Parathyroid adenoma (tissue), 2 donors: ENCODE measurements around the gene CDC42EP1.
"Not testable (repeated sequence)": the region's sequence is repeated elsewhere in the genome, so short reads cannot be mapped to it uniquely, and the experiment has no call there.

Experiments
- H2AFZ ChIP-seq: fragments of 300-600 bp; sonication (generic); one replicate; pipeline ENCODE4 v1.7.0; 2017; ENCODE audit warnings: antibody characterized with exemption, mild to moderate bottlenecking
- H3K27ac ChIP-seq: fragments of 300-600 bp; sonication (generic); one replicate; pipeline ENCODE4 v1.7.0; 2017
- H3K27me3 ChIP-seq: fragments of 300-600 bp; sonication (generic); one replicate; pipeline ENCODE4 v1.7.0; 2017; ENCODE audit warnings: low read length; ENCODE audit not compliant: control insufficient read depth, insufficient read depth
- H3K36me3 ChIP-seq: fragments of 300-600 bp; sonication (generic); one replicate; pipeline ENCODE4 v1.7.0; 2017; ENCODE audit warnings: low read length; ENCODE audit not compliant: control insufficient read depth, insufficient read depth
- H3K4me1 ChIP-seq: fragments of 300-600 bp; sonication (generic); one replicate; pipeline ENCODE4 v1.7.0; 2017; ENCODE audit warnings: control low read depth
- H3K4me2 ChIP-seq: fragments of 300-600 bp; sonication (generic); one replicate; pipeline ENCODE4 v1.7.0; 2017; ENCODE audit warnings: low read length
- H3K4me3 ChIP-seq: fragments of 300-600 bp; sonication (generic); one replicate; pipeline ENCODE4 v1.7.0; 2017; ENCODE audit warnings: low read depth, low read length
- H3K79me2 ChIP-seq: fragments of 300-600 bp; sonication (generic); one replicate; pipeline ENCODE4 v1.7.0; 2017; ENCODE audit warnings: control low read depth
- H3K9ac ChIP-seq: fragments of 300-600 bp; sonication (generic); one replicate; pipeline ENCODE4 v1.7.0; 2017; ENCODE audit warnings: mild to moderate bottlenecking
- H3K9me3 ChIP-seq: fragments of 300-600 bp; sonication (generic); one replicate; pipeline ENCODE4 v1.7.0; 2017; ENCODE audit warnings: low read length; ENCODE audit not compliant: control insufficient read depth
- TF ChIP-seq, protein P1 (sequence below): fragments of 300-600 bp; sonication (generic); IDR thresholded peaks from one replicate; pipeline ENCODE4 v1.7.0; 2017; ENCODE audit warnings: antibody characterized with exemption, mild to moderate bottlenecking
- donor health status: primary hyperparathyroidism.

The CDC42EP1 gene

DNA sequence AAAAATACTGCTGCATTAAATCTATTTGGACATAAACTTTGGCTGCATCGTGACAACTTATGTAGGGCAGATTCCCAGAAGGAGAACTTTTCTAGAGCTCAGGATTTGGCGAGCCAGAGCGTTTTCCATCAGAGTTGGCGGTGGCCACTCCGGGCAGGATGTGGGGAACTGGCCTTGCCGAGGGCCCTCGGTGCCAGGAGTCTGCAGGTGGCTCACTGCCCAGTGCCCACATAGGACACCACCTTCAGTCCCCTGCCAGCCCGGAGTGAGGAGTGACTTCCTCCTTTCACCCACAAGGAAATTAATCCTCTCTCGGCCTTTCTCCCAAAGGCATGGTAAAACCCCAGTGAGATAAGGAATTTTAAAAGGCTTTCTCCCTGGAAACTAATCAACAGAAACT lies 21.2 kb downstream of the CDC42EP1 start:
- no peaks in the 10 kb centered on the region for H3K36me3 ChIP-seq
- peak overlapping the region; percentile 58 for H2AFZ ChIP-seq
- peak overlapping the region; percentile 11 for H3K27ac ChIP-seq
- no peak overlapping the region for H3K9ac ChIP-seq
- H3K4me1 ChIP-seq: peaks cover 4% of the 10 kb centered on the region
- H3K27me3 ChIP-seq: no peaks in the 10 kb centered on the region
- TF ChIP-seq, protein P1, sequence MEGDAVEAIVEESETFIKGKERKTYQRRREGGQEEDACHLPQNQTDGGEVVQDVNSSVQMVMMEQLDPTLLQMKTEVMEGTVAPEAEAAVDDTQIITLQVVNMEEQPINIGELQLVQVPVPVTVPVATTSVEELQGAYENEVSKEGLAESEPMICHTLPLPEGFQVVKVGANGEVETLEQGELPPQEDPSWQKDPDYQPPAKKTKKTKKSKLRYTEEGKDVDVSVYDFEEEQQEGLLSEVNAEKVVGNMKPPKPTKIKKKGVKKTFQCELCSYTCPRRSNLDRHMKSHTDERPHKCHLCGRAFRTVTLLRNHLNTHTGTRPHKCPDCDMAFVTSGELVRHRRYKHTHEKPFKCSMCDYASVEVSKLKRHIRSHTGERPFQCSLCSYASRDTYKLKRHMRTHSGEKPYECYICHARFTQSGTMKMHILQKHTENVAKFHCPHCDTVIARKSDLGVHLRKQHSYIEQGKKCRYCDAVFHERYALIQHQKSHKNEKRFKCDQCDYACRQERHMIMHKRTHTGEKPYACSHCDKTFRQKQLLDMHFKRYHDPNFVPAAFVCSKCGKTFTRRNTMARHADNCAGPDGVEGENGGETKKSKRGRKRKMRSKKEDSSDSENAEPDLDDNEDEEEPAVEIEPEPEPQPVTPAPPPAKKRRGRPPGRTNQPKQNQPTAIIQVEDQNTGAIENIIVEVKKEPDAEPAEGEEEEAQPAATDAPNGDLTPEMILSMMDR: no peak
- H3K4me2 ChIP-seq: peak overlapping the region; percentile 23
- no peaks in the 10 kb centered on the region for H3K79me2 ChIP-seq
- H3K9me3 ChIP-seq: no peaks in the 10 kb centered on the region
- no peak overlapping the region for H3K4me3 ChIP-seq

DNA sequence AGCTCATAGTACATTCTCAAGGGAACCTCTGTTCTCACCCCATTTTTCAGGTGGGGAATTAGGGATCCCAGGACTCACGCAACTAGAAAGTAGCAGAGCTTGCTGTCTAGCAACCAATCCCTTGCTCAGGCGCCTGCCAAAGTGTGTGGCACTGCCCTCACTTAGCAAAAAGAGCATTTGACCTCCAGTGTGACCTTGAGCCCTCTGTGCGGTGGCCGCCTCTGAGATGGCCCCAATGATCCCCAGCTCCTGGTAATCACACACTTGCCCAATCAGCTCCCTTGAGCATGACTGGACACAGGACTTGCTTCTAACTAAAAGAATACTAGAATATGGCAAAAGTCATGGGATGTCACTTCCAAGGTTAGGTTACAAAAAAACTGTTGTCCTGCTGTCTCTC lies 22.2 kb downstream of the CDC42EP1 start:
- no peak overlapping the region for H3K4me2 ChIP-seq
- H3K9ac ChIP-seq: no peak overlapping the region
- peaks cover 4% of the 10 kb centered on the region for H3K4me1 ChIP-seq
- no peak overlapping the region for H3K27ac ChIP-seq
- H3K36me3 ChIP-seq: no peaks in the 10 kb centered on the region
- H3K27me3 ChIP-seq: no peaks in the 10 kb centered on the region
- TF ChIP-seq, protein P1: no peak
- H3K9me3 ChIP-seq: no peaks in the 10 kb centered on the region
- H3K79me2 ChIP-seq: no peaks in the 10 kb centered on the region
- no peak overlapping the region for H3K4me3 ChIP-seq
- no peak overlapping the region for H2AFZ ChIP-seq

DNA sequence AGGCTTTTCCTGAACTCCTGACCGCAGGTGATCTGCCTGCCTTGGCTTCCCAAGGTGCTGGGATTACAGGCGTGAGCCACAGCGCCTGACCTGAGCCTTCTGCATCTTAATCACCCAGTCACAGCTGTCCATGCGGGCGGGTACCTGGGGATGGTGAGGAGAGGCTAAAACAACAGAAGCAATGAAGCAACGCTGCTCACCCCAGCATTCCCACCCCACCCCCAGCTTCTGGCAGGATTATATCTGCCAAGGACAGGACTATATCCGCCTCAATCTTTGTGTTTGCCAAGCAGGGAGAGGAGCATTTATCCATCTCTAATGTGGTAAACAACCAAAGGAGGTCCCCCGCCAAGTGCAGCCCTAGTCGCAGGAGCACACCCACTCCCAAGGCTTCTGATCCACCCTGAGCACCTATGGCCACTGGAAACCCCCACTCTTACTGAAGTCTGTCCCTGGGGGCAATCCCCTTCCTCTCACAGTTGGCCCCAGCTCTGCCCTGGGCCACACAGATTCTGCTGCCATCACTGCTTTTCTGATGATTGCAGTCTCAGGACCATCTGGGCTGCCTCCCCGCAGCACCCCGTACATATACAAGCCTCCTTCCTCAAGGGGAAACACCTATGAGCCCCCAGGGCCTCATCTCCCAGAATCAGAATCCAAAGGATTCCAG lies 28.4 kb downstream of the CDC42EP1 start:
- H3K27ac ChIP-seq: no peak overlapping the region
- no peaks in the 10 kb centered on the region for H3K36me3 ChIP-seq
- H3K9me3 ChIP-seq: no peaks in the 10 kb centered on the region
- no peaks in the 10 kb centered on the region for H3K79me2 ChIP-seq
- H3K4me1 ChIP-seq: no peaks in the 10 kb centered on the region
- no peak overlapping the region for H2AFZ ChIP-seq
- H3K27me3 ChIP-seq: no peaks in the 10 kb centered on the region
- TF ChIP-seq, protein P1: no peak
- no peak overlapping the region for H3K4me2 ChIP-seq
- H3K9ac ChIP-seq: no peak overlapping the region
- no peak overlapping the region for H3K4me3 ChIP-seq

DNA sequence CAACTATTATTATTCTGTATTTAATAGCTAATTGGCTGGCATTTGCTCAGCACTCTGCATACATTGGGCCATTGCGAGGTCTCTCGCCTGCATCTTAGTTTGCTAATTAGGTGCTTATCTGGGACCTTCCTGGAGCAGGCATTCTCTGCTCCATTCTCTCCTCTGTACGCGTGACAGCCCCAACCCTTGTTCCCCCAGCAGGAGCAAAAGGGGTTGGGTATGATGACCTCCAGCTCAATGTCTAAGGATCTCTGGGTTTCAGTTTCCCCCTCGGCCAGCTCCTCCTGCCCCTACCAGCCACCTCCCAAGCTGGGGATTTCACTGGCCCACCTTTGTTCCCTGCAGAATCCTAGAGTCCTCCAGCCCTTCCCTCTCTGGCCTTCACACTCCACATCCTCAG lies 29.4 kb downstream of the CDC42EP1 start:
- Histone ChIP-seq H3K9ac (no peak overlapping the region), H3K4me1 (no peaks in the 10 kb centered on the region), H3K9me3 (no peaks in the 10 kb centered on the region), H3K4me2 (no peak overlapping the region), H3K27ac (no peak overlapping the region), H2AFZ (no peak overlapping the region), H3K27me3 (no peaks in the 10 kb centered on the region), H3K36me3 (no peaks in the 10 kb centered on the region), H3K79me2 (no peaks in the 10 kb centered on the region), H3K4me3 (no peak overlapping the region)
- TF ChIP-seq, protein P1: no peak

DNA sequence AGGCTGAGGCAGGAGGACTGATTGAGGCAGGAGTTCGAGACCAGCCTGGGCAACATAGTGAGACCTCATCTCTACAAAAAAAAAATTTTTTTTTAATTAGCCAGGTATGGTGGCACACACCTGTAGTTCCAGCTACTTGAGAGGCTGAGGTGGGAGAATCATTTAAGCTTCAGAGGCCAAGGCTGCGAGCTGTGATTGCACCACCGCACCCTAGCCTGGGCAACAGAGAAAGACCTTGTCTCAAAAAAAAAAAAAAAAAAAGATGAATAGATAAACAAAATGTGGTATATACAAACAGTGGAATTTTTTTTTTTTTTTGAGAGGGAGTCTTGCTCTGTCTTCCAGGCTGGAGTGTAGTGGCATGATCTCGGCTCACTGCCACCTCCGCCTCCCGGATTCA lies 30.8 kb downstream of the CDC42EP1 start:
- not testable (repeated sequence) for H3K27ac ChIP-seq, H3K9me3 ChIP-seq, H3K4me2 ChIP-seq, H3K79me2 ChIP-seq, H3K4me1 ChIP-seq, H2AFZ ChIP-seq, H3K27me3 ChIP-seq, H3K36me3 ChIP-seq, H3K4me3 ChIP-seq, H3K9ac ChIP-seq
